C1 segment of cervical spinal cord (tissue), 14 donors: ENCODE data around the gene TRPM6.
"Not testable (repeated sequence)": the region's sequence is repeated elsewhere in the genome, so short reads cannot be mapped to it uniquely, and the experiment has no call there.

Source experiments
- DNase-seq, 14 donors: peaks; one replicate each; lab custom pipeline; 2025; lab: John Stamatoyannopoulos, UW

The TRPM6 gene

GRCh38 chr9:74856989-74857388 is 30.7 kb downstream of the TRPM6 start:
- no peak for DNase-seq

- no peak for DNase-seq
These were observed 32.6 kb downstream of the TRPM6 start for GRCh38 chr9:74855072-74855471.

- not testable (repeated sequence) for DNase-seq
These were observed 34.7 kb downstream of the TRPM6 start for GRCh38 chr9:74853024-74853423.

GRCh38 chr9:74848153-74848525 is 39.6 kb downstream of the TRPM6 start:
- no peak for DNase-seq

- no peak for DNase-seq
These were observed 40.1 kb downstream of the TRPM6 start for GRCh38 chr9:74847478-74848152.

GRCh38 chr9:74846766-74847165 is 41.0 kb downstream of the TRPM6 start:
- no peak for DNase-seq

GRCh38 chr9:74838351-74838750 is 49.4 kb downstream of the TRPM6 start:
- no peak for DNase-seq

- no peak for DNase-seq
These were observed 63.1 kb downstream of the TRPM6 start for GRCh38 chr9:74824654-74825053.

- DNase-seq: peak in 12 of 14 donors; percentile 13 to 68 (median 48)
These were observed 66.1 kb downstream of the TRPM6 start for GRCh38 chr9:74821636-74822035.

- no peak for DNase-seq
These were observed 69.9 kb downstream of the TRPM6 start for GRCh38 chr9:74817816-74818215.

- DNase-seq: no peak
These were observed 70.4 kb downstream of the TRPM6 start for GRCh38 chr9:74817281-74817810.

- DNase-seq: no peak
These were observed 77.5 kb downstream of the TRPM6 start for GRCh38 chr9:74810200-74810599.

- no peak for DNase-seq
These were observed 83.7 kb downstream of the TRPM6 start for GRCh38 chr9:74804018-74804385.

- no peak for DNase-seq
These were observed 84.2 kb downstream of the TRPM6 start for GRCh38 chr9:74803376-74804017.

GRCh38 chr9:74800226-74800625 is 87.5 kb downstream of the TRPM6 start:
- DNase-seq: no peak

- no peak for DNase-seq
These were observed 91.9 kb downstream of the TRPM6 start for GRCh38 chr9:74795803-74796202.

- no peak for DNase-seq
These were observed 92.6 kb downstream of the TRPM6 start for GRCh38 chr9:74795081-74795480.

- no peak for DNase-seq
These were observed 103.2 kb downstream of the TRPM6 start for GRCh38 chr9:74784506-74784905.

- DNase-seq: no peak
These were observed 104.3 kb downstream of the TRPM6 start for GRCh38 chr9:74783408-74783807.

GRCh38 chr9:74777136-74777879 is 110.4 kb downstream of the TRPM6 start:
- DNase-seq: peak in 7 of 14 donors; percentile 11 to 56 (median 39)

GRCh38 chr9:74775396-74775795 is 112.3 kb downstream of the TRPM6 start:
- DNase-seq: no peak

GRCh38 chr9:74773886-74774479 is 113.7 kb downstream of the TRPM6 start:
- DNase-seq: peak in 11 of 14 donors; percentile 2 to 64 (median 39)
